SIG-M5 treated with dmso at 0.1 percent for 504 hours (cell line): Measurements from ENCODE around the gene ELK4.

Source experiments
- DNase-seq: peaks from one replicate; lab custom pipeline; 2025; ENCODE audit not compliant: unreplicated experiment; lab: John Stamatoyannopoulos, UW

Gene ELK4

DNA sequence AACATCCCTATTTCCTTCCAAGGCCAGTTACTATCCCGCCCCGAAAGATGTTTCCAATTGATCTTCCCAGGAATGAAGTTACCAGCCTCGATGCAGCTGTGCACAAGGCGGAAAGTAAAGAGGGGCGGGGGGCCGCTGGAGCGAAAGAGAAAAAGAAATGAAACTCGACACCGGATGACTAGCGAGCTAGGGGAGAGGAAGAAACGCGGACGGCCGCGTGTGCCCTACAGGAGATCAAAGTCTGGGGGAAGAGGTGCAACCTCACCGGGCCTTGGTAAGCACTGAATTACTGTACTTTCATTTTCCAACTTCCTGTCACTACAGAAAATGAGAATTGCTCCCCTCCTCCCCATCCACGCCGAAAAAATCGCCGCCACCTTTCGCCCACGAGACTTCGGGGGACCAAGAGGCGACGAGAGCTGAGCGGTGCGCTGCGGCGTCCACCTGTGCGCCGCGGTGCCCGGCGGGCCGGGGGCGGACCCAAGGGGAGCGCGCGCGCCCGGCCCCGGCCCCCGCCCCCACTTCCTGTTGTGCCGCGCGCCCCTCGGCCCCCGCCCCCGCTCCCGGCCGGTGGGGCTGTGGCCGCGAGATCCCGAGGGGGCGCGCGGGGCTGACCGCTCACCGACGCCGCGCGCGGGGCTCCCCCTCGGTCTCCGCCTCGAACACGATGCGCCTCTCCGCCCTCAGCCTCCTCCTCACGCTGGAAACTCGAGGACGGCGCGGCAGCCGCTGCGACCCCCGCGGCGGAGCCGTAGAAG is 622 bp downstream of the ELK4 start:
- DNase-seq, result peak; percentile 91

DNA sequence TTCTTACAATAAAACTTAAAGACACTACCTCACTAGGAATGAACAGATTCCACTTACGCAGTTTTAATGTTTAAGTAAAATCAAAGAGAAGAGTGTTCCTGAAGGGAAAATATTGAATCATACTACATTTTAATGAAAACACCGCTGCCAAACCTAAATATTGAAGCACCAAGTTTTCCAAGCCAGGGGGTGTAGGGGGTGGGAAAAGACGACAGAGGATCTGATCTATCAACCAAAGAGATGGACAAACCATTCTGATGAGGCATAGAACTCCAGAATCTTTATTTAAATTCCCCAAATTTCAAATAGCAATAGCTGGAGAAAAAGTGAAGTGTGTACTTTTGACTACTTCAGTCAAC is 1.2 kb downstream of the ELK4 start:
- DNase-seq, result no peak

- no peak for DNase-seq
Observed at GRCh38 chr1:205630241-205630640, 1.6 kb downstream of the ELK4 start.

DNA sequence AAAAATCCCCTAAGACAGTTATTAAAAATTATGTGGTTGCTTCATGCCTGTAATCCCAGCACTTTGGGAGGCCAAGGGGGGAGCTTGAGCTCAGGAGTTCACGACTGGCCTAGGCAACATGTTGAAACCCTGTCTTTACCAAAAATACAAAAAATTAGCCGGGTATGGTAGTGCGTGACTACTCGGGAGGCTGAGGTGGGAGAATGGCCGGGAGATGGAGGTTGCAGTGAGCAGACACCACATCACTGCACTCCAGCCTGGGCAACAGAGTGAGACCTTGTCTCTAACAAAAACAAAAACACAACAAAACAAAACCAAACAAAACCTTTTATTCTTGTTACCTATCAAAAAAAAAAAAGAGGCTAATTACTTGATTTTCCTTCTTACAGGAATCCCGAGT is 2.1 kb downstream of the ELK4 start:
- no peak for DNase-seq

- DNase-seq, result no peak
Observed at GRCh38 chr1:205627956-205628355, 3.9 kb downstream of the ELK4 start.

GRCh38 chr1:205626216-205626615 is 5.6 kb downstream of the ELK4 start:
- DNase-seq, result peak; percentile 65

GRCh38 chr1:205623646-205624045 is 8.2 kb downstream of the ELK4 start:
- no peak for DNase-seq

GRCh38 chr1:205620269-205620668 is 11.5 kb downstream of the ELK4 start:
- DNase-seq, result no peak

DNA sequence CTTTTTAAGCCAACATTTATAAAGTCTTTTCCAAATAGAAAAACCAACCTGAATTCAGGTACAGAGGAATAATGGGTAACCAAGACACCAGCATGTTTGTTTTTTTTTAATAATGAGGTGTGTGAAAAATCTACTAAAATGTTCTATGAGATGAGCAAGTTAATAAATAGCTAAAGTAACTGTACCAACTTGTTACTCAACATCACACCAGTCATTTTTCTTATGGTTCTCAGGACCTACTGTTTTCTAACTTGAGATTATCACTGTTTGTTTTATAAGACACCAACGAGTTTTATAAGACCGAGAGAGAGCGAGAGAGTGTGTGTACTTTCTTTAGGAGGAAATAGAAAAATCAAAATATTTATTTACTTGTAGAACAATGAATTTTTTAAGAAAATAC is 12.4 kb downstream of the ELK4 start:
- no peak for DNase-seq

DNA sequence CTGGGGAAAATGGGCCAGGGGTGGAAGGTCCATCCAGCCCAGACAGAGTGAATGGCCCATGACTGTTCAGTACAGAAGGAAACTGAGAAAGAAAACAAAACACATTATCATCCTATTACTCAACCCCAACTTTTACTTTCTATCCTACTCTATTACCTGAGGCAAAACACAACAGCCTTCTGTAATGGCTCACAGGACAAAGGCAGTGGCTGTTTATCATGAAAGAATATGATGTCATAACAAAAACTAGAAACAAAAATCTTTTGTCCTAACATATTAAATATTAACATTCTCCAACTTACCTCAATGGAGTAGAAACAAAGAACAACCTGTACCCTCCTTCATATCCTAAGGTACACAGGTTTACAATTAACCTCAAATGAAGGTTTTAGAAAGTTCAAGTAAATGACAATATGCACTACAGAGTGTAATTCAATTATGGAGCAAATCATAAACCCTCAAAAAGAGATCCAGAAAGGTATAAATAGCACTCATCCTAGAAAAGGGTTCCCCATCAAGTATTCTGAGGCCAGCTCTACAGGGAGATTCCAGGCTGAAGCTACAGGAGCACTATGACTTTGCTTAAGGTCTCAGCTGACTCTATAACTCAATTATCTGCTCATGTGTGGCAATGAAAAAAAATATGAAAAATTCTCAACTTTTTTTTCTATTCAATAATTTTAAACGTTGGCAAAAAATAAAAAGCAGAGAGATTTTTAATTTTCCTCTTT is 15.1 kb downstream of the ELK4 start:
- no peak for DNase-seq

GRCh38 chr1:205615789-205616188 is 16.0 kb downstream of the ELK4 start:
- DNase-seq, result no peak

DNA sequence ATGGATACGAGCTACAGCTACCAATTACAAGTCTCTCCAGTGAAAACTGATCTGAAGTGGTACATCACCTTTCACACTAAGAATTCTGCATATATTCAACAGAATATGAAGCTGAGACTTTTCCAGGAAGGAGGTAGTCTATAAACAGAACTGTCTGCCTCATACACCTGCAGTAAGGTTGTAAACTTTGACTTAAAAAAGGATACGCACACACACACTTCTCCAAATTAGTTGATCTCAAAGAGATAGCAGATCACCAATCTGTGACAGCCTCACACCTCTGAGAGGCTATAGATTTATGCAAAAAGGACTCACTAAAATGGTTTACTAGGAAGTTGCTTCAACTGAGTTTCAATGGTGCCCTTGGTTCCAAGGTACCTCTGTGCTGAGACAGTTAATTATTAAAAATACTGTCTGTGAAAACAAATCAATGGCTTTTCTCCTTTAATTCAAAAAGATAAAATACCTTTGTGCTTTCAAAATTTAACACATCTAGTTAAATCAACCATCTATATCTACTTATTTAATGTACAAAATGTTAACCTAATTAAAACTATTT is 17.9 kb downstream of the ELK4 start:
- DNase-seq, result no peak

- DNase-seq, result no peak
Observed at GRCh38 chr1:205612556-205612955, 19.3 kb downstream of the ELK4 start.

GRCh38 chr1:205612104-205612503 is 19.7 kb downstream of the ELK4 start:
- DNase-seq, result no peak

- peak; percentile 17 for DNase-seq
Observed at GRCh38 chr1:205610901-205611466, 20.8 kb downstream of the ELK4 start.

DNA sequence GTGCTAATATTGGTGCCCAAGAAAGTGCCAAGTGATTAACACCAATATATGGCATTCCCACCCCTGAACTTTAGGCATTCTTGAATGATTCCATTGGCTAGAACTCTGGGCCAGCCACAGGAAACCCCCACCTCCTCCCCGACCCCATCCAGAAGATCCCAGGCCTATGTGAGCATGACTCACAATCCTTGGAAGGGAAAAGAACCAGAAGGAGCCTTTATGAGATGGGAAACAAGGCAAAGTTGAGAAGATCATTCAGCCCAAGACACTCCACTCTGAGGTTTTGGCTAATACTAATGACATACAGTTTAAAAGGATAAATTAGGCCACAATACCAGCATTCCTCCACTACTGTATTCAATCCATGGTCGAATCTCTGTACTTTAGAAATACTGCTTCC is 21.8 kb downstream of the ELK4 start:
- DNase-seq, result no peak

DNA sequence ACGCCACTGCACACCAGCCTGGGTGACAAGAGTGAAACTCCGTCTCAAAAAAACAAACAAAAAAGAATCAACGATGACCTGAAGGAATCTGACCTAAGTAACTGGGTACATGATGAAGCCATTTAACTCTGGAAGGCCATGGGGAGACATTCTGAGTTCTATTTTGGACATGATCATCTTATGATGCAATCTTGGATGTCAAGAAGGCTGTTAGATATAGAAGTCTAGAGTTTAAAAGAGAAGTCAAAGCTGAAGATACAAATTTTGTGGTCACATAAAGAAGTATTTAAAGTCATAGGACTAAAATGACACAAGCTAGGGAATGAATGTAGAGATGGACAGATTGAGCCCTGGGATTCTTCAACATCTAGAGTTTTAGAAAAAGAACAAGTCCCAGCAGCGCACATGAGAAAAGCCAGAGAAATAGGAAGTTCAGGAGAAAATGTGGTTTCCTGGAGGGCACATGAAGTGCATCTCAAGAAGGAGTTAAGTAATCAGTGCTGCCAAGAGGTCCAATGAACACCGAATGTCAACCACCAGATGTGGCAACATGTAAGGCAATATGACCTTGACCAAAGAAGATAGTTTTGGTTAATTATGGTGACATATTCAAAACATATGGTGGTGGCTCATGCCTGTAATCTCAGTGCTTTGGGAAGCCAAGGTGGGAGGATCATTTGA is 26.8 kb downstream of the ELK4 start:
- DNase-seq, result peak; percentile 98

GRCh38 chr1:205604059-205604458 is 27.8 kb downstream of the ELK4 start:
- DNase-seq, result no peak

DNA sequence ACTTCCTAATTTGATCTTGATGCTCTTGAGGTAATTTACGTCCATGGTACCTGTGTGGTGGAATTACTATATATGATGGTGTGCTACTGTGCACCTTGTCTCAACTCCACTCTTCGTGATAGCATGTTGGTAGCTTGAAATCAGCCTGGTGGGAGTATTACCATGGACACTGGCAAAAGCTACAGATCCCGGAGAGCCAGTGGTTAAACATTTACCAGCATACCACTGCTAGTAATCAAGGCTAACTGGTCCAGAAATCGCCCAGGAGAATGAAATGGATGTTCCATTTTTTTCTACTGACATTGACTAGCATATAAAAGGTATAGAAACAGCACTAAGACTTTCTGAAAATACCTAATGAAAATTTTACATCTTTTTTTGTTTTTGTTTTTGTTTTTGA is 30.6 kb downstream of the ELK4 start:
- DNase-seq, result no peak

DNA sequence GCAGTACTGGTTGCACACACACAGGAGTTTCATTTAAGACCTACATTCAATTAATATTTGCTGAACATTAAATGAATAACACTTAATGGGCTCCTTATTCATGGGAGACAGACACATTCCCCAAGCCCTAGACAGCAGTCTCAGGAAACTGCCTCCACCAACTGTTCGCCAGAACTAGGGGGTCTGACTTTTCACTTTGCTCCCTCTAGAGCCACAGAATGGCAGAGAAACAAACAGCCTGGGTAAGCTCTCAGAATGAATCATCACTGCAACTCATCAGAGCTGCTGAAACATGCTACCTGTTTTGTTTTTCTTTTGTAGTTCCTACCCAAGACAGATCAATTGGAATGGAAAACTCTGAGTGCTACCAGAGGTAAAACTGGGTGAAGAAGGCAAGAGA is 31.7 kb downstream of the ELK4 start:
- DNase-seq, result no peak

DNA sequence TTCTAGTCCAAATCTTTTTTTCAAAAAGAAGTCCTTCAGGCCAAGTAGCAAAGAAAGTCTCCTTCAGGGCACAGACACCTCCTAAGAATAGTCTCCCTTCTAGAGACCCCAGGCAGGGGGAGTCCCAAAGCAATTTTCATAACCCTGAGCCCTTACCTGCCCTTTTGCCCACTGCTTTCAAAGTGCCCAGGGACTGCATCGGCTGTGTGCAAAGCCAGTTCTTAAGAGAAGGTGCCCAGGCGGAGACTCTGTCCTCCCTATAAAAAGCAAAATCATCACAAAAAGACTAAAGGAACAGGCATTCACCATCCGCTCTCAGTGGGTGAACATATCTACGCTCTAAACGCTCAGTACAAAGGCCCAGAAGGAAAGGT is 32.2 kb downstream of the ELK4 start:
- DNase-seq, result no peak
